GM20431 (cell line): ENCODE data around the gene RNF34.

Experiments used
- in situ Hi-C: fragments of 300-500 bp; cut with MseI, MboI; formaldehyde crosslinking; loops from one replicate; pipeline ENCODE4 v1.15.0; 2020; ENCODE audit warnings: low sequenced_read_pairs; ENCODE audit not compliant: unreplicated experiment

Gene RNF34

DNA sequence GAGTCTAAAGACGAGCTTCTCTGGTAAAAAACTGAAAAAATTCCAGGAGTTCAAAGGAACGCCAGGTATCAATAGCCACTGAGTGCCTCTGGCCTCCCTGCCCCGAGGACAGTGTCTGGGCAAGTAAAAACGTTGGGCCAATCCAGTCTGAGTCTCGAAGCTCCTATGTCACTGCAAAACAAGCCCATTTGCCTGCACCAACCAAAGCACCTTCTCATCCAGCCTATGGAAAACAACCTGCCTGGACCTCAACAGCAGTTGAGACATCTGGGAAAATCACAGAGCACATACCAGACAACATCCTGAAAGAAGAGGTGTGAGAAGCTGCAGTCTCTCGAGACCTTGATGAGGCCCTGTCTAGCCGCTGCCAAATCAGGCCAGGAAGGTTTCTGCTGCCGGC, 56.6 kb downstream of the RNF34 start:
- in situ Hi-C loops, result no loop called here

DNA sequence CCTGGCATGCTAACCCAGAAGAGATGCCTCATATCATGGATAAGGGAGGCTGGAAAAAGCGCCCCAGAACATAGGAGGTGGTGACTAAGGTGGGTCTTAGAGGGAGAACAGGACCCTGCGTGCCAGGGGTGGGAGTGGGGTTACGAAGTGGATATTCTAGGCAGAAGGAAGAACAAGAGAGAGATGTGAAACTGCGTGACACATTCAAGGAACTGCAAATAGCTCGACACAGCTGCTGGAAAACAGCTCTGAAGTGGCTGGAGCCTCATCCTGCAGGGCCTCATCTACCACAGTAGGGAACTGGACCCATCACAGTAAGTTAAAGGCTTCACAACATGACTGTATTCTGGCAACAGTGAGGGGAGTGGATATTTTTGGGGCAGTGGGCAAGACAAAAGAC, 61.1 kb downstream of the RNF34 start:
- in situ Hi-C loops, result no loop called here

DNA sequence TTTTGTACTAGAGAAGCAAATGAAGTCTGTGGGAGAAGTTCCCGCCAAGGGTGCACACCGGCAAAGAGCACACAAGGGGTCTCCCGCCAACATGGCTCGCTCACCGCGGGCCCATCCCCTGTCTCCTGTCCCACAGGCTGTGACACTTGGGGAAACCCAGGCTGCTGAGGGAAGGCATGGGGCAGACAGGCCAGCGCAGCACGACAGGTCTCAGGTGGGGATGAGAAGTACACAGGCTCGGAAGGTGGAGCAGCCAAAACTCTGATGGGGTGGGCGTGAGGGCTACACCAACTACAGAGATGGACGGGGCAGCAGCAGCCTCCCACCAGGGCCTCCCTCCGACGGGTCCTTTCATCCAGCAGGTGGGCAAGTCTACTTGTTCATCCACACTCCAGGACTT, 64.4 kb downstream of the RNF34 start:
- in situ Hi-C loops, result no loop called here

- in situ Hi-C loops, result no loop called here
Measured at GRCh38 chr12:121465921-121466793, 66.2 kb downstream of the RNF34 start.

DNA sequence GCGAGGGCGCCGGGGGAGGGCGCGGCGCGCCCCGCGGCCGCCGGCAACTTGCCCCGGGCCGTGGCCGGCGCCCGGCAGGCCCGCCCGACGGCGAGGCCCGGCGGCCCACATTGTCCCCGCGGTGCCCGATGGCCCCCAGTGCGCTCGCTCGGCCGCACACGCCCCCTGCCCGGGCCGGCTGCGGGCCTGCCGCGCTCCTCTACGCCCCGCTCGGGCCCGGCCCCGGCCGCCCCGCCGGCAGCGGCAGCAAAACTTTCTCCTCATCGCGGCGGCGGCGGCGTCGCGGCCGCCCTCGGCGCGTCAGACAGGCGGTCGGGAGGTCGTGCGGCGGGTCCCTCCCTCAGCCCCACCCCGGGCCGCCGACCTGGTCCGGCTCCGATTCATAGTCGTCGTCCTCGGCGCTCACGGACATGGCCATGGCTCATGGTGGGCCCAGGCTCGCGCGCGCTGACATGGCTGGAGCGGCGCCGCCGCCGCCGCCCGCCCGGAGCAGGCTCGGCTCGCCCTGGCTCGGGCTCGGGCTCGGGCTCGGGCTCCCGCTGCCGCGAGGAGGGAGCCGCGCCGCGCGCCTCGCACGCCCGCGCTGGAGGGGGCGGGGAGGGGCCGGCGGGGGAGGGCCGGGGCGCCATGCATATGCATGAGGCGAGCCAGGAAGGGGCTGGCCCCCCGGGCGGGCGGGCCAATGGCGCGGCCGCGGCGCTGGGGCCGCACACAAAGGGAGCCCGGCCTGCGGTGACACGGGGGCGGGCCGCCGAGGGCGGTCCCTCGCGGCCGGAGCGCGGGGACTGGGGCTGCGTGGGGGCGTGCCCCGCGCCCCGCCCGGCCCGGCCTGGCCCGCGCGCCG, 67.1 kb downstream of the RNF34 start:
- in situ Hi-C loops, result no loop called here

GRCh38 chr12:121467638-121468498, 68.0 kb downstream of the RNF34 start:
- in situ Hi-C loops, result no loop called here

- in situ Hi-C loops, result no loop called here
Measured at GRCh38 chr12:121468499-121468801, 68.5 kb downstream of the RNF34 start.

DNA sequence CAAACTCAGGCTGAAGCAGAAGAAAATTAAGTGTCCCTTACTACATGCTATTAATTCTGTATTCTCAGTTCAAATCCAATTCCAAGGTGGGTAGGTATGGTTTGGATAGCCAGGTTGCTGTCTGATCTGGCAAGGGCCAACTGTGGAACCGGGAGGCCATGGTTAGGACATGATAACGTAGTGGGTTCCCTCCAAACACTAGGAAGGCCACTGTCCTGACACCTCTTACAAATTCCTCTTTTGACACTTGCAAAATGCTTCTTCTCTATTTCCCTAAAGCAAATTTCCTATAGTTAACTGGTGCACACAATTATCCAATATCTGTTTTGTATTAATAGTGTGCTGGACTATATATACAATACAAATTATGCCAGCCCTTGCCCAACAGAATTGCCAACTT, 70.8 kb downstream of the RNF34 start:
- in situ Hi-C loops, result no loop called here

DNA sequence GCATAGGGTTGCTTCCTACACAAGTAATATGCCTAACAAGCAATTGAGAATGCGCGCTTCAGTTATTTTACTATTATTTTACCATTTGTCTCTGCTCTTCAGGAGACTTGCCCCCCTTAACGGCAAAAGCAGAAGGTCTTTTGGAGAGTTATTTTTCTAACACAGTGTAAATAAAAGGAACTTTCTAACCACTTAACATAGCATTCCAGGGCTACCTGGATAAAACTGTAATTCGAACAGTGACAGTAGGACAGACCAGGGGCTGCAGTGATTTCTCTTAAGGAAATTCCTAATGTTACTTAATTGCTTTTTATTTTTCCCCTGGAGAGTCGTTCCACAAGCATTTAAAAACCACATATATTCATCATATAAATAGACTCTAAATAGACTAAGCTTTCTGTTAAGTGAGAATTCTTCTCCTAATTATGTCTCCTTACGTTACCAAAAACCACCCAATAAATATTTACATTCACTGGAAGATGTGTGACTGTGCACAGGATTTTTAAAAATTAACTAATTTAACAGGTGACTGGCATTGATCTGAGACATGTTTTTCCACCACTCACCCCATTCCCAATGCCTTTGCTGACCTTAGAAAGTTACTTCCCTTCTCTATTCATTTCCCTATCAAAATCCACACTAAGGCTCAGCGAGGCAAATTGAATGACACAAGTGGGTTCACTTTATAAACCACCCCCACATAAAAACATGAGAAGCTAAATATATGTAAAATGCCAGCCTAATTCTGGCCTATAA, 72.4 kb downstream of the RNF34 start:
- in situ Hi-C loops, result no loop called here
